Gastroesophageal sphincter (tissue), 4 donors: ENCODE measurements around the gene SPAG16. TPM values are rescaled to one million over a fixed set of nuclear protein-coding genes. Genes with fewer than 3 reads are reported as not detected.

Experiments
- ATAC-seq: fragments of 150-250 bp; one replicate; pipeline ENCODE4 v1.9.1; 2016; ENCODE audit warnings: mild to moderate bottlenecking, moderate library complexity
- H3K27ac ChIP-seq, 4 donors: fragments of 200-600 bp; sonication (generic) in 3 of 4; 1 replicate in 3 of 4; 2 replicates in 1 of 4; pipeline ENCODE4 v1.5.1; 2016 to 2019
- H3K27me3 ChIP-seq: fragments of 200-600 bp; sonication (generic); one replicate; pipeline ENCODE4 v1.5.1; 2019
- H3K36me3 ChIP-seq, 2 donors: fragments of 200-600 bp; sonication (generic); one replicate each; pipeline ENCODE4 v1.5.1; 2019; ENCODE audit warnings: control low read depth in 1 of 2
- H3K4me1 ChIP-seq, 3 donors: fragments of 200-600 bp; sonication (generic); 1 replicate in 2 of 3; 2 replicates in 1 of 3; pipeline ENCODE4 v1.5.1; 2016 to 2019; ENCODE audit warnings: control low read depth in 2 of 3
- H3K4me3 ChIP-seq, 2 donors: fragments of 200-600 bp; sonication (generic); one replicate each; pipeline ENCODE4 v1.5.1; 2019; ENCODE audit warnings: mild to moderate bottlenecking in 1 of 2, moderate library complexity in 1 of 2
- H3K9me3 ChIP-seq, 3 donors: fragments of 200-600 bp; sonication (generic); one replicate each; pipeline ENCODE4 v1.5.1; 2017 to 2019; ENCODE audit warnings: control low read depth in 2 of 3
- EP300 ChIP-seq: sonication (generic); formaldehyde crosslinking; IDR thresholded peaks from one replicate; pipeline ENCODE4 v1.6.1; 2017; ENCODE audit warnings: antibody characterized with exemption, mild to moderate bottlenecking
- POLR2A ChIP-seq, 2 donors: fragments of 450-650 bp; IDR thresholded peaks; one replicate each; pipeline ENCODE4 v1.6.1; 2017; ENCODE audit warnings: antibody characterized with exemption in 2 of 2, mild to moderate bottlenecking in 2 of 2, moderate library complexity in 1 of 2
- POLR2AphosphoS5 ChIP-seq: sonication (generic); formaldehyde crosslinking; IDR thresholded peaks from one replicate; pipeline ENCODE4 v1.6.1; 2017; ENCODE audit warnings: antibody characterized with exemption
- WGBS, 2 donors: methylation state at CpG; one replicate each; pipeline ENCODE4 v1.1.5; 2018; ENCODE audit warnings: low coverage in 1 of 2; 5-methylcytosine and 5-hydroxymethylcytosine counted together
- total RNA-seq, 4 donors: library from RNA; depleted of rRNA; stranded (reverse); fragments of >200 nt; gene quantifications; one replicate each; pipeline ENCODE4 v1.1.0, GENCODE V29; 2016
- TF ChIP-seq, protein P1 (sequence below), 4 experiments: fragments of 200-600 bp in 2 of 4; fragments of 450-650 bp in 2 of 4; sonication (generic) in 1 of 4; IDR thresholded peaks; one replicate each; pipeline ENCODE4 v1.5.1; 2017 to 2019; ENCODE audit warnings: antibody characterized with exemption in 4 of 4, mild to moderate bottlenecking in 2 of 4, moderate library complexity in 2 of 4

SPAG16 gene
- total RNA-seq, 4 donors from 2014 or later: 28.9 to 39.8 (median 36.7) TPM

DNA sequence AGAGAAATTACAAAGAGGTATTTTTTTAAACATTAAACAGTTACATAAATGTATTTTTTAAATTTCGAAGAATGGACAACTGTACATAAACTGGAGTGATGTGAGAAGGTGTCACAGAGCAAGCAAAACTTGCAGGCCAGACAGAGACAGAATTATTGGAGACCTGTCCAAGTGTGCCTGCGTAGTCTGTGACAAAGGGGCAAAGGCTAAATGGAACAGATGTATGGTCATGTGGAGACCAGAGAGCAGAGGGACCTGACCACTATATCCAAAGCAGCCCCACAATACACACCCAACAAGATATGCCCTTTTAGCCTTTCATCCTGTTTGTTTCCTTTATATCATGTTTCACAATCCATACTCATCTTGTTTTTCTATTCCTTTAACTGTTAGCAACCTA lies 901.3 kb downstream of the SPAG16 start:
- no peaks in the 10 kb centered on the region for H3K36me3 ChIP-seq
- no peaks in the 10 kb centered on the region for H3K4me1 ChIP-seq
- H3K27me3 ChIP-seq: no peaks in the 10 kb centered on the region
- TF ChIP-seq, protein P1, sequence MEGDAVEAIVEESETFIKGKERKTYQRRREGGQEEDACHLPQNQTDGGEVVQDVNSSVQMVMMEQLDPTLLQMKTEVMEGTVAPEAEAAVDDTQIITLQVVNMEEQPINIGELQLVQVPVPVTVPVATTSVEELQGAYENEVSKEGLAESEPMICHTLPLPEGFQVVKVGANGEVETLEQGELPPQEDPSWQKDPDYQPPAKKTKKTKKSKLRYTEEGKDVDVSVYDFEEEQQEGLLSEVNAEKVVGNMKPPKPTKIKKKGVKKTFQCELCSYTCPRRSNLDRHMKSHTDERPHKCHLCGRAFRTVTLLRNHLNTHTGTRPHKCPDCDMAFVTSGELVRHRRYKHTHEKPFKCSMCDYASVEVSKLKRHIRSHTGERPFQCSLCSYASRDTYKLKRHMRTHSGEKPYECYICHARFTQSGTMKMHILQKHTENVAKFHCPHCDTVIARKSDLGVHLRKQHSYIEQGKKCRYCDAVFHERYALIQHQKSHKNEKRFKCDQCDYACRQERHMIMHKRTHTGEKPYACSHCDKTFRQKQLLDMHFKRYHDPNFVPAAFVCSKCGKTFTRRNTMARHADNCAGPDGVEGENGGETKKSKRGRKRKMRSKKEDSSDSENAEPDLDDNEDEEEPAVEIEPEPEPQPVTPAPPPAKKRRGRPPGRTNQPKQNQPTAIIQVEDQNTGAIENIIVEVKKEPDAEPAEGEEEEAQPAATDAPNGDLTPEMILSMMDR (IDR thresholded peaks at IDR 0.05): no peak
- TF ChIP-seq EP300 (no peak), POLR2AphosphoS5 (no peak), POLR2A (IDR thresholded peaks at IDR 0.05) (no peak)
- ATAC-seq: no peak
- no peak overlapping the region for H3K27ac ChIP-seq
- H3K4me3 ChIP-seq: no peak overlapping the region
- no peaks in the 10 kb centered on the region for H3K9me3 ChIP-seq
- WGBS, 2 donors: 78 to 81% methylated on average over 2 of the region's 2 CpGs

DNA sequence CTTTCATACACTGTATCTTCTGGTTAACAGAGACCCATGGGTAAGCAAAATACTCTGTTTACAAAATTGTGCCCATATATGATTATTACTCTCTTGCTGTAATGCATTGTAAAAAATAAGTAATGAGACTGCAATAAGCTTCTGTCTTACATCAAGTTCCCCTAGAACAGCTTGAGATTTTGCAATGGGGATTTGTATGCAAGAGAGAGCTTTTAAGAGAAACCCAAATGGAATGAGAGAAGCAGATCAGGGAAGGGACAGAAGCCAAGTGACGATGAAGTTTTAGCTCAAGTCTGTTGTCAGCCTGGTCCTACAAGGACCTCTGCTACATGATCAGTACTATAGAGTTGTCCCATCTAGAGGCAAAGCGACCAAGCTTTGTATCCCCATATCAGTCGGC lies 908.4 kb downstream of the SPAG16 start:
- no peak for TF ChIP-seq EP300
- TF ChIP-seq, protein P1 (IDR thresholded peaks at IDR 0.05): no peak
- no peak for TF ChIP-seq POLR2AphosphoS5
- TF ChIP-seq POLR2A (IDR thresholded peaks at IDR 0.05): no peak
- H3K27me3 ChIP-seq: no peaks in the 10 kb centered on the region
- H3K4me1 ChIP-seq: no peaks in the 10 kb centered on the region
- no peak overlapping the region for H3K4me3 ChIP-seq
- ATAC-seq: no peak
- H3K9me3 ChIP-seq: no peaks in the 10 kb centered on the region
- H3K36me3 ChIP-seq: no peaks in the 10 kb centered on the region
- no peak overlapping the region for H3K27ac ChIP-seq
- WGBS, 2 donors: 77 to 84% methylated on average over 3 of the region's 3 CpGs

GRCh38 chr2:214193943-214194342 lies 909.7 kb downstream of the SPAG16 start:
- no peaks in the 10 kb centered on the region for H3K4me1 ChIP-seq
- H3K27ac ChIP-seq: no peak overlapping the region
- H3K4me3 ChIP-seq: no peak overlapping the region
- no peak for ATAC-seq
- no peaks in the 10 kb centered on the region for H3K9me3 ChIP-seq
- no peaks in the 10 kb centered on the region for H3K27me3 ChIP-seq
- WGBS, 2 donors: 46 to 67% methylated on average over 1 of the region's 1 CpG
- H3K36me3 ChIP-seq: no peaks in the 10 kb centered on the region
- TF ChIP-seq, protein P1 (IDR thresholded peaks at IDR 0.05): no peak
- TF ChIP-seq POLR2A (IDR thresholded peaks at IDR 0.05) (no peak), EP300 (no peak), POLR2AphosphoS5 (no peak)

- TF ChIP-seq, protein P1 (IDR thresholded peaks at IDR 0.05): no peak
- no peak for TF ChIP-seq EP300
- no peak for TF ChIP-seq POLR2A (IDR thresholded peaks at IDR 0.05)
- no peak for TF ChIP-seq POLR2AphosphoS5
- H3K4me1 ChIP-seq: no peaks in the 10 kb centered on the region
- H3K27ac ChIP-seq: no peak overlapping the region
- no peak for ATAC-seq
- 60 to 66% methylated on average over 2 of the region's 2 CpGs for WGBS, 2 donors
- H3K27me3 ChIP-seq: no peaks in the 10 kb centered on the region
- no peak overlapping the region for H3K4me3 ChIP-seq
- no peaks in the 10 kb centered on the region for H3K36me3 ChIP-seq
- H3K9me3 ChIP-seq: no peaks in the 10 kb centered on the region
These were observed 912.0 kb downstream of the SPAG16 start for GRCh38 chr2:214196260-214196659.

GRCh38 chr2:214201892-214202291 lies 917.6 kb downstream of the SPAG16 start:
- no peaks in the 10 kb centered on the region for H3K9me3 ChIP-seq
- H3K4me1 ChIP-seq: no peaks in the 10 kb centered on the region
- H3K27me3 ChIP-seq: no peaks in the 10 kb centered on the region
- no peaks in the 10 kb centered on the region for H3K36me3 ChIP-seq
- 82% methylated on average over 2 of the region's 2 CpGs for WGBS, 2 donors
- no peak overlapping the region for H3K4me3 ChIP-seq
- TF ChIP-seq POLR2A (IDR thresholded peaks at IDR 0.05) (no peak), EP300 (no peak), POLR2AphosphoS5 (no peak)
- TF ChIP-seq, protein P1 (IDR thresholded peaks at IDR 0.05): no peak
- H3K27ac ChIP-seq: no peak overlapping the region
- no peak for ATAC-seq
